CD8-positive, alpha-beta memory T cell (primary cell): ENCODE data around the gene FXYD5. TPM values are rescaled to one million over a fixed set of nuclear protein-coding genes. Genes with fewer than 3 reads are reported as not detected.
A peak's percentile ranks its signal among the peaks of the same experiment; 100 is the strongest.

Experiments used
- CTCF ChIA-PET: fragments of 350-600 bp; sonication (Branson Sonifier 250); formaldehyde crosslinking; loops from one replicate; lab custom pipeline; 2021; ENCODE audit warnings: antibody characterized with exemption; lab: Charles Lee
- POLR2A ChIA-PET: fragments of 350-600 bp; sonication (Branson Sonifier 250); formaldehyde crosslinking; loops from one replicate; lab custom pipeline; 2021; ENCODE audit warnings: antibody characterized with exemption; lab: Charles Lee
- DNase-seq, 5 donors: peaks; one replicate each; pipeline versions ENCODE4 v3.0.0 to v3.0.0-alpha.2; 2020 to 2022; ENCODE audit warnings: mixed read lengths in 1 of 5
- H3K27ac ChIP-seq: one replicate; pipeline ENCODE4 v1.7.0; 2013; ENCODE audit warnings: low read depth, mild to moderate bottlenecking, low read length, moderate library complexity
- H3K27me3 ChIP-seq: 2 replicates; pipeline ENCODE4 v1.7.0; 2013; ENCODE audit warnings: low read length, mild to moderate bottlenecking; ENCODE audit not compliant: insufficient read depth, poor library complexity, severe bottlenecking
- H3K36me3 ChIP-seq: 2 replicates; pipeline ENCODE4 v1.7.0; 2013; ENCODE audit warnings: mild to moderate bottlenecking, low read length, moderate library complexity; ENCODE audit not compliant: insufficient read depth
- H3K4me1 ChIP-seq: 2 replicates; pipeline ENCODE4 v1.7.0; 2013; ENCODE audit warnings: mild to moderate bottlenecking, low read length, moderate library complexity; ENCODE audit not compliant: insufficient read depth
- H3K4me3 ChIP-seq: 2 replicates; pipeline ENCODE4 v1.7.0; 2013; ENCODE audit warnings: mild to moderate bottlenecking, low read length
- H3K9me3 ChIP-seq: 2 replicates; pipeline ENCODE4 v1.7.0; 2013; ENCODE audit warnings: mild to moderate bottlenecking, low read length
- H3K27ac Mint-ChIP-seq, 8 donors: one replicate each; pipeline ENCODE4 v1.8.0; 2020 to 2021; ENCODE audit warnings: mixed read lengths in 8 of 8, mild to moderate bottlenecking in 6 of 8, inconsistent platforms in 3 of 8, moderate library complexity in 3 of 8
- H3K27me3 Mint-ChIP-seq, 2 donors: one replicate each; pipeline ENCODE4 v1.8.0; 2020 to 2021; ENCODE audit warnings: mixed read lengths in 2 of 2, mild to moderate bottlenecking in 1 of 2, moderate library complexity in 1 of 2
- H3K36me3 Mint-ChIP-seq, 3 donors: one replicate each; pipeline ENCODE4 v1.8.0; 2020 to 2021; ENCODE audit warnings: mixed read lengths in 3 of 3, inconsistent platforms in 1 of 3, mild to moderate bottlenecking in 1 of 3
- H3K4me1 Mint-ChIP-seq, 3 donors: one replicate each; pipeline ENCODE4 v1.8.0; 2020 to 2021; ENCODE audit warnings: mixed read lengths in 3 of 3, inconsistent platforms in 1 of 3, mild to moderate bottlenecking in 1 of 3
- H3K4me3 Mint-ChIP-seq, 7 donors: one replicate each; pipeline ENCODE4 v1.8.0; 2020 to 2021; ENCODE audit warnings: mixed read lengths in 7 of 7, mild to moderate bottlenecking in 6 of 7, moderate library complexity in 4 of 7, inconsistent platforms in 2 of 7
- H3K9me3 Mint-ChIP-seq, 5 donors: one replicate each; pipeline ENCODE4 v1.8.0; 2020 to 2022; ENCODE audit warnings: mixed read lengths in 5 of 5, mild to moderate bottlenecking in 3 of 5, moderate library complexity in 2 of 5, inconsistent platforms in 1 of 5
- polyA plus RNA-seq: library from polyadenylated mRNA; unstranded; fragments of 300-500 nt; fragmentation: Illumina TruSeq; gene quantifications from one replicate; pipeline ENCODE4 v1.2.3, GENCODE V29; 2021
- total RNA-seq, 2 experiments: library from RNA; stranded (reverse); gene quantifications; one replicate each; pipeline ENCODE4 v1.2.3, GENCODE V29; 2021

Gene FXYD5
- total and polyA plus RNA-seq, 3 experiments from 2014 or later, result 295 to 560 (median 295) TPM

GRCh38 chr19:35214766-35215422 lies 60.4 kb downstream of the FXYD5 start:
- peaks cover 0 to 11% (median 4%) of the 10 kb centered on the region in 3 donors for H3K36me3 Mint-ChIP-seq
- no peak for DNase-seq
- H3K27me3 Mint-ChIP-seq, result peaks cover 0 to 6% of the 10 kb centered on the region in 2 donors
- Histone ChIP-seq H3K36me3 (no peaks in the 10 kb centered on the region), H3K27ac (peak overlapping the region; percentile 86), H3K4me1 (peaks cover 70% of the 10 kb centered on the region), H3K9me3 (no peaks in the 10 kb centered on the region), H3K27me3 (no peaks in the 10 kb centered on the region), H3K4me3 (no peak overlapping the region)
- peaks cover 0 to 2% (median 0%) of the 10 kb centered on the region in 5 donors for H3K9me3 Mint-ChIP-seq
- H3K4me3 Mint-ChIP-seq, result peak overlapping the region in 1 of 7 donors; percentile 63
- peaks cover 54 to 76% (median 67%) of the 10 kb centered on the region in 3 donors for H3K4me1 Mint-ChIP-seq
- CTCF ChIA-PET, result interaction anchor here (0.7 to 2.5 kb wide), 6 partner anchors 21 to 103 kb away, joined by 3 to 14 read pairs (median 6); partner anchors contain the start of genes FXYD5 and FXYD7
- POLR2A ChIA-PET, result interaction anchor here (0.9 to 1.1 kb wide), 2 partner anchors 53 to 71 kb away, joined by 3 read pairs; no protein-coding TSS in a partner anchor
- H3K27ac Mint-ChIP-seq, result peak overlapping the region; percentile 98 to 100 (median 99)

GRCh38 chr19:35216016-35216832 lies 61.7 kb downstream of the FXYD5 start:
- peaks cover 0 to 4% of the 10 kb centered on the region in 2 donors for H3K27me3 Mint-ChIP-seq
- no peaks in the 10 kb centered on the region for H3K36me3 ChIP-seq
- ChIA-PET POLR2A (interaction anchor here (0.6 to 1.1 kb wide), 3 partner anchors 9 to 529 kb away, joined by 3 read pairs; partner anchors contain the start of genes PSENEN and U2AF1L4), CTCF (interaction anchor here (1.0 to 2.5 kb wide), 13 partner anchors 9 to 105 kb away, joined by 3 to 14 read pairs (median 4); partner anchors contain the start of gene FXYD5)
- H3K4me3 Mint-ChIP-seq, result peak overlapping the region in 1 of 7 donors; percentile 63
- no peak for DNase-seq
- H3K4me3 ChIP-seq, result no peak overlapping the region
- no peak overlapping the region for H3K27ac ChIP-seq
- peaks cover 66% of the 10 kb centered on the region for H3K4me1 ChIP-seq
- no peaks in the 10 kb centered on the region for H3K9me3 ChIP-seq
- H3K4me1 Mint-ChIP-seq, result peaks cover 50 to 67% (median 64%) of the 10 kb centered on the region in 3 donors
- H3K27me3 ChIP-seq, result no peaks in the 10 kb centered on the region
- H3K9me3 Mint-ChIP-seq, result no peaks in the 10 kb centered on the region
- H3K27ac Mint-ChIP-seq, result peak overlapping the region; percentile 84 to 100 (median 93)
- H3K36me3 Mint-ChIP-seq, result peaks cover 0 to 11% (median 4%) of the 10 kb centered on the region in 3 donors

- H3K4me3 ChIP-seq, result no peak overlapping the region
Observed at GRCh38 chr19:35216833-35217648, 62.5 kb downstream of the FXYD5 start.

GRCh38 chr19:35217649-35217990 lies 63.1 kb downstream of the FXYD5 start:
- H3K4me1 Mint-ChIP-seq, result peaks cover 38 to 53% (median 50%) of the 10 kb centered on the region in 3 donors
- H3K27ac Mint-ChIP-seq, result peak overlapping the region in 6 of 8 donors; percentile 12 to 85 (median 76)
- no peak overlapping the region for H3K4me3 Mint-ChIP-seq
- ChIA-PET CTCF (interaction anchor here (0.7 to 2.5 kb wide), 9 partner anchors 9 to 82 kb away, joined by 3 to 14 read pairs (median 3); partner anchors contain the start of gene FAM187B), POLR2A (interaction anchor here (0.7 kb wide), 1 partner anchor 23 kb away, joined by 4 read pairs; no protein-coding TSS in a partner anchor)
- no peaks in the 10 kb centered on the region for H3K9me3 Mint-ChIP-seq
- peaks cover 0 to 8% (median 2%) of the 10 kb centered on the region in 3 donors for H3K36me3 Mint-ChIP-seq
- Histone ChIP-seq H3K36me3 (no peaks in the 10 kb centered on the region), H3K9me3 (no peaks in the 10 kb centered on the region), H3K27me3 (no peaks in the 10 kb centered on the region), H3K4me3 (no peak overlapping the region), H3K4me1 (peaks cover 52% of the 10 kb centered on the region), H3K27ac (no peak overlapping the region)
- H3K27me3 Mint-ChIP-seq, result no peaks in the 10 kb centered on the region
- DNase-seq, result no peak

More at GRCh38 chr19:35216833-35217648, 62.5 kb downstream of the FXYD5 start:
- peak in 4 of 5 donors; percentile 17 to 65 (median 38) for DNase-seq
- ChIA-PET POLR2A (interaction anchor here (0.7 kb wide), 1 partner anchor 23 kb away, joined by 4 read pairs; no protein-coding TSS in a partner anchor), CTCF (interaction anchor here (0.7 to 2.5 kb wide), 14 partner anchors 8 to 107 kb away, joined by 3 to 14 read pairs (median 4); partner anchors contain the start of genes FAM187B and FXYD5)
- Mint-ChIP-seq H3K27ac (peak overlapping the region; percentile 52 to 100 (median 88)), H3K36me3 (peaks cover 0 to 10% (median 4%) of the 10 kb centered on the region in 3 donors), H3K27me3 (peaks cover 0 to 4% of the 10 kb centered on the region in 2 donors), H3K9me3 (no peaks in the 10 kb centered on the region), H3K4me3 (no peak overlapping the region), H3K4me1 (peaks cover 43 to 59% (median 56%) of the 10 kb centered on the region in 3 donors)
- Histone ChIP-seq H3K4me1 (peaks cover 58% of the 10 kb centered on the region), H3K27ac (no peak overlapping the region), H3K9me3 (no peaks in the 10 kb centered on the region), H3K36me3 (no peaks in the 10 kb centered on the region), H3K27me3 (no peaks in the 10 kb centered on the region)

GRCh38 chr19:35219008-35219407 lies 64.5 kb downstream of the FXYD5 start:
- Mint-ChIP-seq H3K27me3 (no peaks in the 10 kb centered on the region), H3K9me3 (no peaks in the 10 kb centered on the region), H3K4me3 (no peak overlapping the region), H3K4me1 (peaks cover 26 to 47% (median 46%) of the 10 kb centered on the region in 3 donors), H3K27ac (peak overlapping the region in 2 of 8 donors; percentile 67 to 78), H3K36me3 (peaks cover 0 to 8% (median 2%) of the 10 kb centered on the region in 3 donors)
- DNase-seq, result no peak
- H3K36me3 ChIP-seq, result no peaks in the 10 kb centered on the region
- POLR2A ChIA-PET, result no interaction called here
- no peaks in the 10 kb centered on the region for H3K9me3 ChIP-seq
- no peak overlapping the region for H3K4me3 ChIP-seq
- H3K4me1 ChIP-seq, result peaks cover 50% of the 10 kb centered on the region
- CTCF ChIA-PET, result no interaction called here
- no peaks in the 10 kb centered on the region for H3K27me3 ChIP-seq
- no peak overlapping the region for H3K27ac ChIP-seq

Other genes starting within 250 kb of the FXYD5 start
- gene ZNF30, start 227.8 kb upstream of the FXYD5 start, total RNA-seq, result 1 to 10 TPM; 6.4 to 7.4 TPM
- gene ZNF30, start 227.8 kb upstream of the FXYD5 start, polyA plus RNA-seq, result 6.9 TPM
- gene ZNF792, start 190.5 kb upstream of the FXYD5 start, total RNA-seq, result 1 to 10 TPM; 7.4 to 7.5 TPM
- gene ZNF792, start 190.5 kb upstream of the FXYD5 start, polyA plus RNA-seq, result 15.4 TPM
- gene GRAMD1A, start 154.4 kb upstream of the FXYD5 start, total RNA-seq, result 100 to 1,000 TPM; 205 to 218 TPM
- 51.4 TPM for gene GRAMD1A, start 154.4 kb upstream of the FXYD5 start, polyA plus RNA-seq
- 1 to 10 TPM; 1.1 to 1.9 TPM for gene SCN1B, start 124.3 kb upstream of the FXYD5 start, total RNA-seq
- gene SCN1B, start 124.3 kb upstream of the FXYD5 start, polyA plus RNA-seq, result 1.3 TPM
- gene HPN, start 113.0 kb upstream of the FXYD5 start, total RNA-seq, result not detected
- 0.53 TPM for gene HPN, start 113.0 kb upstream of the FXYD5 start, polyA plus RNA-seq
- gene FXYD3, start 38.9 kb upstream of the FXYD5 start, total RNA-seq, result not detected
- not detected for gene FXYD3, start 38.9 kb upstream of the FXYD5 start, polyA plus RNA-seq
- gene LGI4, start 19.7 kb upstream of the FXYD5 start, total RNA-seq, result under 1 TPM in 1 of 2 experiments, not detected in 1; 0.18 TPM
- gene LGI4, start 19.7 kb upstream of the FXYD5 start, polyA plus RNA-seq, result not detected
- gene FXYD1, start 15.9 kb upstream of the FXYD5 start, total RNA-seq, result not detected
- gene FXYD1, start 15.9 kb upstream of the FXYD5 start, polyA plus RNA-seq, result 0.79 TPM
- gene FXYD7, start 11.5 kb upstream of the FXYD5 start, total RNA-seq, result 1 to 10 TPM in 1 of 2 experiments, under 1 TPM in 1; 0.60 to 1.0 TPM
- 12.9 TPM for gene FXYD7, start 11.5 kb upstream of the FXYD5 start, polyA plus RNA-seq
- gene FAM187B, start 74.0 kb downstream of the FXYD5 start, total RNA-seq, result not detected
- not detected for gene FAM187B, start 74.0 kb downstream of the FXYD5 start, polyA plus RNA-seq
- 10 to 100 TPM; 23.5 to 27.5 TPM for gene LSR, start 94.3 kb downstream of the FXYD5 start, total RNA-seq
- 77.8 TPM for gene LSR, start 94.3 kb downstream of the FXYD5 start, polyA plus RNA-seq
- 100 to 1,000 TPM; 125 to 132 TPM for gene USF2, start 114.2 kb downstream of the FXYD5 start, total RNA-seq
- gene USF2, start 114.2 kb downstream of the FXYD5 start, polyA plus RNA-seq, result 9.2 TPM
- gene HAMP, start 127.8 kb downstream of the FXYD5 start, total RNA-seq, result under 1 TPM; 0.31 TPM
- gene HAMP, start 127.8 kb downstream of the FXYD5 start, polyA plus RNA-seq, result not detected
- not detected for gene MAG, start 137.4 kb downstream of the FXYD5 start, total RNA-seq
- gene MAG, start 137.4 kb downstream of the FXYD5 start, polyA plus RNA-seq, result 0.36 TPM
- gene CD22, start 174.5 kb downstream of the FXYD5 start, total RNA-seq, result under 1 TPM in 1 of 2 experiments, not detected in 1; 0.09 TPM
- gene CD22, start 174.5 kb downstream of the FXYD5 start, polyA plus RNA-seq, result not detected
- not detected for gene FFAR1, start 193.2 kb downstream of the FXYD5 start, total RNA-seq
- gene FFAR1, start 193.2 kb downstream of the FXYD5 start, polyA plus RNA-seq, result not detected
- not detected for gene FFAR3, start 203.7 kb downstream of the FXYD5 start, total RNA-seq
- not detected for gene FFAR3, start 203.7 kb downstream of the FXYD5 start, polyA plus RNA-seq
- not detected for gene GPR42, start 216.3 kb downstream of the FXYD5 start, total RNA-seq
- gene GPR42, start 216.3 kb downstream of the FXYD5 start, polyA plus RNA-seq, result not detected